Hematopoietic multipotent progenitor cell treated with erythropoietin and hydrocortisone succinate and interleukin-3 and kit ligand, for 17 days (in vitro differentiated cells): ENCODE data around the gene DNAJA2.
"Not testable (repeated sequence)": the region's sequence is repeated elsewhere in the genome, so short reads cannot be mapped to it uniquely, and the experiment has no call there.

ENCODE experiments used
- DNase-seq: peaks from one replicate; pipeline ENCODE4 v3.0.0-alpha.2; 2015; ENCODE audit warnings: low spot score

DNAJA2 gene

GRCh38 chr16:46973207-46973995, at the start of gene DNAJA2:
DNAJA2 (minus strand) TSS chr16:46973674; CDS start chr16:46973572, 102 bp downstream.
- DNase-seq: peak; percentile 86

GRCh38 chr16:47019568-47019967, 46.1 kb upstream of the DNAJA2 start:
- DNase-seq: no peak

DNA sequence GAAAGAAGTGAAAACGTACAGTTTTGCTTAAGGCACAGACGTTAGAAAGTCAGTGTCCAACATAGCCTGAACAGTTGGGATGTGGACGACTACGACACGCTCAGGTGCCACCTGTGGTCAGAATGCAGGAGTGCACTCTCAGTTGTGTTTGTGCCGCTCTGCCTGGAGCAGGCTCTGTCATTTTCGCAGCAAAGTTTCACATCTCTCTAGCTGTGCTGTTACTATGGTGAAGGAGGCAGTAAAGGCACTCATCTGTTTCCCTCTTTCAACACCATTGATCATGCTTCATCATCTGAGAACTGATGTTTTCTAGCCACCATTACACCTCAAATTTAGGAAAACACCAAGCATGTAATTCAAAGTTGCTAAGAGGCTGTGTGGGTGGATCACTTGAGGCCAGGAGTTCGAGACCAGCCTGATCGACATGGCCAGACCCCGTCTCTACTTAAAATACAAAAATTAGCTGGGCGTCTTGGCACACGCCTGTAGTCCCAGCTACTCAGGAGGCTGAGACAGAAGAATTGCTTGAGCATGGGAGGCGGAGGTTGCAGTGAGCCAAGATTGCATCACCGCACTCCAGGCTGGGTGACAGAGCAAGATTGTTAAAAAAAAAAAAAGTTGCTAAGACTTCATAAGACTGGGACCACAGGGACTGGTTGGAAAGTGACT, 44.9 kb upstream of the DNAJA2 start:
- no peak for DNase-seq

GRCh38 chr16:47017636-47018035, 44.2 kb upstream of the DNAJA2 start:
- no peak for DNase-seq

- no peak for DNase-seq
These were observed 43.2 kb upstream of the DNAJA2 start for GRCh38 chr16:47016700-47017133.

- DNase-seq: no peak
These were observed 40.4 kb upstream of the DNAJA2 start for GRCh38 chr16:47013910-47014309.

- DNase-seq: no peak
These were observed 39.7 kb upstream of the DNAJA2 start for GRCh38 chr16:47013172-47013571.

DNA sequence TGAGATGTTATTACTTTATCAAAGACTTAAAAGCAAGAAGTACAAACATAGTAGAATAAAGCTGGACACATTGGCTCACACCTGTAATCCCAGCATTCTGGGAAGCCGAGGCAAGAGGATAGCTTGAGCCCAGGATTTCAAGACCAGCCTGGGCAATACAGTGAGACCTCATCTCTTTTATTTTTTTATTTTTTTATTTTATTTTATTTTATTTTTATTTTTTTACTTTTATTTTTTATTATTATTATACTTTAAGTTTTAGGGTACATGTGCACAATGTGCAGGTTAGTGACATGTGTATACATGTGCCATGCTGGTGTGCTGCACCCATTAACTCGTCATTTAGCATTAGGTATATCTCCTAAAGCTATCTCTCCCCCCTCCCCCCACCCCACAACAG, 37.3 kb upstream of the DNAJA2 start:
- DNase-seq: not testable (repeated sequence)

DNA sequence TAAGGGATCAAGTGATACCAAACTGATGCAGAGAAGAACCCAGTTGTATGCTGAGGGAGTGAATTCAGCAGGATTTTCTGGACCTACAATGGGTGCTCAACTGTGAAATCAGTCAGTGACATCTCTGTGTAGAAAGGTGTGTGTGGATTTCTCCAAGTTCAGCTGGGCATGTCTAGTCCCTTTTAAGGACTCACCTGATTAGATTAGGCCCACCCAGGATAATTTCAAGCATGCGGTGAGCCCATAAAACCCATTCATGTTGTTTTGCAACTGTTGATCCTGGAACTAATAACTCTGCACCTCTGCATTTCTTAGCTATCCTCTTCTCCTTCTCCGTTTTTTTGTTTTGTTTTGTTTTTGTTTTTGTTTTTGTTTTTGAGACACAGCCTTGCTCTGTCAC, 35.1 kb upstream of the DNAJA2 start:
- DNase-seq: no peak

GRCh38 chr16:47008174-47008573, 34.7 kb upstream of the DNAJA2 start:
- DNase-seq: no peak

DNA sequence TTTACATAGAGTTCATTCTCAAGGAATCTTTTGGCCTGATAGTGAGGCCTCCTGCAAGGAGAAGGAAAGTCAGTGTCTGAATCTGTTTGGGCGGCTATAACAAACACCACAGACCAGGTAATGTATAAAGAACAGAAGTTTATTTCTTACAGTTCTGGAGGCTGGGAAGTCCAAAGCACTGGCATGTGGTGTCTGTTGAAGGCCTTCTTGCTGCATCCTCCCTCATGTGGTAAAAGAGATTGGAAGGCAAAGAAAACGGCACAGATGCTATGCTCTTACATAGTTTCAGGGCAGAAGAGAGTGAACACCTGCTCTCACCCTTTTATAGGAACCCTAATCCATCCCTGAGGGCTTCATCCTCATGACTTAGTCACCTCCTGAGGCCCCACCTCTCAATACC, 31.2 kb upstream of the DNAJA2 start:
- DNase-seq: no peak

DNA sequence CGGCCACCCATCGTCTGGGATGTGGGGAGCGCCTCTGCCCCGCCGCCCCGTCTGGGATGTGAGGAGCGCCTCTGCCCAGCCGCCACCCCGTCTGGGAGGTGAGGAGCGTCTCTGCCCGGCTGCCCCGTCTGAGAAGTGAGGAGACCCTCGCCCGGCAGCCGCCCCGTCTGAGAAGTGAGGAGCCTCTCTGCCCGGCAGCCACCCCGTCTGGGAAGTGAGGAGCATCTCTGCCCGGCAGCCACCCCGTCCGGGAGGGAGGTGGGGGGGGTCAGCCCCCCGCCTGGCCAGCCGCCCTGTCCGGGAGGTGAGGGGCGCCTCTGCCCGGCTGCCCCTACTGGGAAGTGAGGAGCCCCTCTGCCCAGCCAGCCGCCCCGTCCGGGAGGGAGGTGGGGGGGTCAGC, 26.6 kb upstream of the DNAJA2 start:
- not testable (repeated sequence) for DNase-seq

- no peak for DNase-seq
These were observed 24.4 kb upstream of the DNAJA2 start for GRCh38 chr16:46997844-46998243.

DNA sequence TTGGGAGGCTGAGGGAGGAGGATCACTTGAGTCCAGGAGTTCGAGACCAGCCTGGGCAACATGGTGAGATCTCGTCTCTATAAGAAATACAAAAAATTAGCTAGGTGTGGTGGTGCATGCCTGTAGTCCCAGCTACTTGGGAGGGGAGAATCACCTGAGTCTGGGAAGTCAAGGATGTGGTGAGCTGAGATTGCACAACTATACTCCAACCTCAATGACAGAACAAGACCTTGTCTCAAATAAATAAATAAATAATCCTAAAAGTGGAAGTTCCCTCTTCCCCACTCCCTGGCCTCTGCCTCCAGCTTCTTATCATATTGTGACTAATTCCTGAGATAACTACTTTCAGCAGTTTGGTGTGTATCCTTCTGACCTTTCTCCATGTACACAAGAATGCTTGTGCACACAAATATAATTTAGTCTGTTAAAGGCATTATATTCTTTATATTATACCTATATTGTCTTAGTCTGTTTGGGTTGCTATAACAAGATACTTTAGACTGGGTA, 23.5 kb upstream of the DNAJA2 start:
- no peak for DNase-seq

DNA sequence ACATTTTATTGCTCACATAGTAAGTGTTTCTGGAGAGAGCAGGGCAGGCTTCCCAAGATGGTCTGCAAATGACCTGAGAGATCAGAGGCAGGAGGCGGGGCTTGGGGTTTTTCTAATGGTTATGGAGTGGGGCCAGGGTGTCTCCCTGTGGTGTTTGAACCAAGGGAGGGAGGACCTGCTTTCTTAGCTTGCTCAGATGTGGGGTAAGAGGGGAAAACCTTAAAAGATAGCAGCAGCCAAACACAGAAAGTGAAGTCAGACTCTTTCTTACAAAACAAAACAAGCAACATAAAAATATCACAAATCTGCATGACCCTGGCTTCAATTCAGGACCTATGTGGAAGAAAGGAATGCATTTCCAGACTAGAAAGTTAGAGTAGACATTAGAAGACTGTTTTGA, 22.9 kb upstream of the DNAJA2 start:
- DNase-seq: no peak

GRCh38 chr16:46991729-46992704, 18.5 kb upstream of the DNAJA2 start:
- DNase-seq: no peak

DNA sequence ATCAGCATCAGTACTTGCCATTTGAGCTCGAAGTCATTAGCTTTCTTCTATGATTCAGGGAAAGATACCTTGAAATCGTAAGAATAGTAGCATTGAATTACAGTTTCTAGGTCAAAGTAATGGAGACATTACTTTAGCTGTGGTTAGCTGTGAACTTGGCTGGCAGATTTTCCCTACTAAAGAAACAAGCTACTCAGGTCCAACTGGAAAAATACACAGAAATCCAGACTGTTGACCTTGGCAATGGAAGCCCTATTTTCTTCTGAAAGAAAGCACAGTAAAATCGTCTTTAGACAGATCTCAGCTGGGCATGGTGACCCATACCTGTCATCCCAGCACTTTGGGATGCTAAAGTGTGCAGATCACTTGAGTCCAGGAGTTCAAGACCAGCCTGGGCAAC, 13.4 kb upstream of the DNAJA2 start:
- no peak for DNase-seq

- DNase-seq: no peak
These were observed 13.0 kb upstream of the DNAJA2 start for GRCh38 chr16:46986438-46986837.

GRCh38 chr16:46982335-46982734, 8.9 kb upstream of the DNAJA2 start:
- no peak for DNase-seq

GRCh38 chr16:46980926-46981325, 7.5 kb upstream of the DNAJA2 start:
- DNase-seq: no peak

- no peak for DNase-seq
These were observed 3.1 kb upstream of the DNAJA2 start for GRCh38 chr16:46976550-46976949.

GRCh38 chr16:46975908-46976470, 2.5 kb upstream of the DNAJA2 start:
- DNase-seq: no peak
